HEK293 (cell line): ENCODE data around the gene PPARD.
"Not testable (repeated sequence)": the region's sequence is repeated elsewhere in the genome, so short reads cannot be mapped to it uniquely, and the experiment has no call there.

Experiments
- CTCF ChIA-PET: fragments of 350-600 bp; formaldehyde crosslinking; extraction: SDS; loops from one replicate; lab custom pipeline; 2021; ENCODE audit warnings: antibody characterized with exemption; lab: Yijun Ruan, JAX
- POLR2A ChIA-PET: fragments of 300-600 bp; formaldehyde crosslinking; extraction: SDS; loops from one replicate; lab custom pipeline; 2020; ENCODE audit warnings: antibody characterized with exemption, inconsistent platforms; lab: Yijun Ruan, JAX
- H3K27ac ChIP-seq: fragments of 200-500 bp; sonication (Bioruptor generic); 2 replicates; pipeline ENCODE4 v1.5.1; 2014; ENCODE audit warnings: low read depth, low read length, control low read depth, inconsistent platforms; ENCODE audit errors: extremely low read depth
- H3K36me3 ChIP-seq, 2 experiments: fragments of 200-500 bp in 1 of 2; sonication (Bioruptor generic) in 1 of 2; 1 replicate in 1 of 2; 2 replicates in 1 of 2; pipeline ENCODE4 v1.5.1; 2014 to 2017; ENCODE audit warnings: inconsistent platforms in 2 of 2, low read length in 2 of 2; ENCODE audit not compliant: control insufficient read depth in 2 of 2, insufficient read depth in 1 of 2
- H3K4me1 ChIP-seq: fragments of 200-500 bp; sonication (Bioruptor generic); 2 replicates; pipeline ENCODE4 v1.5.1; 2014; ENCODE audit warnings: mild to moderate bottlenecking, low read length, inconsistent platforms; ENCODE audit not compliant: control insufficient read depth, insufficient read depth
- H3K4me3 ChIP-seq: 2 replicates; pipeline ENCODE4 v1.5.1; 2011; ENCODE audit warnings: low read depth, mild to moderate bottlenecking, control low read depth, low read length, moderate library complexity
- H3K9me3 ChIP-seq: fragments of 200-500 bp; sonication (Bioruptor generic); 2 replicates; pipeline ENCODE4 v1.5.1; 2014; ENCODE audit warnings: low read depth, low read length, inconsistent platforms; ENCODE audit not compliant: control insufficient read depth, insufficient read depth
- ELK4 ChIP-seq: IDR thresholded peaks from 2 replicates; pipeline ENCODE4 v1.6.1; 2011; ENCODE audit warnings: mild to moderate bottlenecking, low read depth, low read length, borderline replicate concordance
- KLF16 ChIP-seq: fragments of 450-650 bp; formaldehyde crosslinking; IDR thresholded peaks from 2 replicates; pipeline ENCODE4 v1.5.1; 2017; ENCODE audit warnings: missing biosample characterization, missing genetic modification characterization
- OVOL3 ChIP-seq: fragments of 450-650 bp; formaldehyde crosslinking; IDR thresholded peaks from 2 replicates; pipeline ENCODE4 v1.5.1; 2016; ENCODE audit warnings: missing biosample characterization, missing genetic modification characterization
- TRIM28 ChIP-seq: IDR thresholded peaks from 2 replicates; pipeline ENCODE4 v1.6.1; 2011; ENCODE audit warnings: low read length, control low read depth, borderline replicate concordance
- WT1 ChIP-seq: fragments of 450-650 bp; formaldehyde crosslinking; IDR thresholded peaks from 2 replicates; pipeline ENCODE4 v1.5.1; 2016; ENCODE audit warnings: missing biosample characterization, missing genetic modification characterization
- ZBTB1 ChIP-seq: fragments of 450-650 bp; formaldehyde crosslinking; IDR thresholded peaks from 2 replicates; pipeline ENCODE4 v1.5.1; 2016; ENCODE audit warnings: missing biosample characterization, missing genetic modification characterization
- ZNF121 ChIP-seq: fragments of 450-650 bp; formaldehyde crosslinking; IDR thresholded peaks from 2 replicates; pipeline ENCODE4 v1.5.1; 2016; ENCODE audit warnings: missing biosample characterization, missing genetic modification characterization
- ZNF146 ChIP-seq: fragments of 450-650 bp; formaldehyde crosslinking; IDR thresholded peaks from 2 replicates; pipeline ENCODE4 v1.5.1; 2016; ENCODE audit warnings: missing biosample characterization, missing genetic modification characterization
- ZNF202 ChIP-seq: fragments of 450-650 bp; formaldehyde crosslinking; IDR thresholded peaks from 2 replicates; pipeline ENCODE4 v1.5.1; 2016; ENCODE audit warnings: missing biosample characterization, missing genetic modification characterization, borderline replicate concordance
- ZNF274 ChIP-seq, 2 experiments: fragments of 200-500 bp in 1 of 2; fragments of 450-650 bp in 1 of 2; sonication (Bioruptor generic) in 1 of 2; formaldehyde crosslinking in 1 of 2; IDR thresholded peaks; 2 replicates each; pipeline versions ENCODE4 v1.5.1 to v1.6.1; 2014 to 2016; ENCODE audit warnings: borderline replicate concordance in 1 of 2, inconsistent platforms in 1 of 2, low read length in 1 of 2, missing biosample characterization in 1 of 2, missing genetic modification characterization in 1 of 2
- ZNF366 ChIP-seq: fragments of 450-650 bp; formaldehyde crosslinking; conservative IDR thresholded peaks from 2 replicates; pipeline ENCODE4 v1.5.1; 2016; ENCODE audit warnings: missing biosample characterization, missing genetic modification characterization
- ZNF37A ChIP-seq: fragments of 450-650 bp; IDR thresholded peaks from 2 replicates; pipeline ENCODE4 v1.5.1; 2018; ENCODE audit warnings: missing biosample characterization, missing genetic modification characterization
- ZNF391 ChIP-seq: fragments of 450-650 bp; formaldehyde crosslinking; IDR thresholded peaks from 2 replicates; pipeline ENCODE4 v1.5.1; 2016; ENCODE audit warnings: low read depth, missing biosample characterization, missing genetic modification characterization, borderline replicate concordance
- ZNF518A ChIP-seq: fragments of 450-650 bp; formaldehyde crosslinking; conservative IDR thresholded peaks from 2 replicates; pipeline ENCODE4 v1.5.1; 2016; ENCODE audit warnings: low read depth, missing biosample characterization, missing genetic modification characterization
- ZNF521 ChIP-seq: fragments of 450-650 bp; formaldehyde crosslinking; IDR thresholded peaks from 2 replicates; pipeline ENCODE4 v1.5.1; 2017; ENCODE audit warnings: missing biosample characterization, mild to moderate bottlenecking, missing genetic modification characterization
- ZNF596 ChIP-seq: fragments of 450-650 bp; IDR thresholded peaks from 2 replicates; pipeline ENCODE4 v1.5.0; 2018; ENCODE audit warnings: missing biosample characterization, mild to moderate bottlenecking, missing genetic modification characterization, moderate library complexity
- ZSCAN30 ChIP-seq: fragments of 450-650 bp; IDR thresholded peaks from 2 replicates; pipeline ENCODE4 v1.5.1; 2018; ENCODE audit warnings: missing biosample characterization, mild to moderate bottlenecking, missing genetic modification characterization, moderate library complexity
- ZSCAN5A ChIP-seq: fragments of 450-650 bp; formaldehyde crosslinking; IDR thresholded peaks from 2 replicates; pipeline ENCODE4 v1.5.1; 2016; ENCODE audit warnings: missing biosample characterization, missing genetic modification characterization
- ZXDB ChIP-seq: fragments of 450-650 bp; formaldehyde crosslinking; IDR thresholded peaks from 2 replicates; pipeline ENCODE4 v1.5.1; 2016; ENCODE audit warnings: missing biosample characterization, missing genetic modification characterization
- TF ChIP-seq, protein P1 (sequence below): fragments of 450-650 bp; formaldehyde crosslinking; optimal IDR thresholded peaks from 2 replicates; pipeline ENCODE3; 2016; ENCODE audit warnings: missing biosample characterization, mild to moderate bottlenecking, missing genetic modification characterization

PPARD gene

GRCh38 chr6:35328108-35328723 is 14.1 kb upstream of the PPARD start:
- Histone ChIP-seq H3K27ac (no peak overlapping the region), H3K4me1 (no peaks in the 10 kb centered on the region), H3K36me3 (no peaks in the 10 kb centered on the region), H3K4me3 (no peak overlapping the region), H3K9me3 (no peaks in the 10 kb centered on the region)
- TF ChIP-seq ZNF391 (tag by site-specific recombination) (no peak), TRIM28 (peak; percentile 45; the same call in 1 of the 2 replicates), ELK4 (no peak), ZNF366 (tag by site-specific recombination) (peak; percentile 57), ZNF274 (IDR thresholded peaks at IDR 0.05; ENCODE audit: low read length) (no peak), ZNF274 (tag by site-specific recombination; IDR thresholded peaks at IDR 0.05; ENCODE audit: borderline replicate concordance) (no peak), ZSCAN30 (tag by site-specific recombination) (no peak), ZNF596 (tag by site-specific recombination) (0 out of 2 replicates have a peak, but pooled peaks have one; percentile 58), ZXDB (tag by site-specific recombination) (no peak), ZNF37A (tag by site-specific recombination) (no peak)
- CTCF ChIA-PET: interaction anchor here (0.7 to 3.3 kb wide), 22 partner anchors 9 to 424 kb away, joined by 3 to 28 read pairs (median 4); partner anchors contain the start of gene PPARD
- POLR2A ChIA-PET: interaction anchor here (0.6 to 1.6 kb wide), 6 partner anchors 10 to 207 kb away, joined by 3 to 8 read pairs (median 6); partner anchors contain the start of genes RPL10A and ZNF76

DNA sequence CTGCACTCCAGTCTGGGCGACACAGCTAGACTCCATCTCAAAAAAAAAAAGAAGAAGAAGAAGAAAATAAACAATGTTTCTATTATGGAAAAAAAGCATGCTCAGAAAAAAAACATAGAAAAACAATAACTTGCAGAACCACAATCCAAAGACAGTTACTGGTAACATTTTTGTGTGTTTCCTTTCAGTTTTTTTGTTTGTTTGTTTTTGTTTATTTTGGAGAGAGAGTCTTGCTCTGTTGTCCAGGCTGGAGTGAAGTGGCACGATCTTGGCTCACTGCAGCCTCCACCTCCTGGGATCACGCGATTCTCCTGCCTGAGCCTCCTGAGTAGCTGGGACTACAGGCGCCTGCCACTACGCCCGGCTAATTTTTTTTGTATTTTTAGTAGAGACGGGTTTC is 13.4 kb upstream of the PPARD start:
- not testable (repeated sequence) for H3K36me3 ChIP-seq
- TF ChIP-seq ZNF121 (tag by site-specific recombination): 0 out of 2 replicates have a peak, but pooled peaks have one; percentile 24
- TF ChIP-seq, all 188 proteins: peak for 1; not testable (repeated sequence) for 187
- CTCF ChIA-PET: interaction anchor here (0.6 to 3.3 kb wide), 11 partner anchors 9 to 601 kb away, joined by 3 to 28 read pairs (median 6); partner anchors contain the start of gene PPARD
- H3K27ac ChIP-seq, POLR2A ChIA-PET, H3K4me1 ChIP-seq, H3K9me3 ChIP-seq, H3K4me3 ChIP-seq: not testable (repeated sequence)

DNA sequence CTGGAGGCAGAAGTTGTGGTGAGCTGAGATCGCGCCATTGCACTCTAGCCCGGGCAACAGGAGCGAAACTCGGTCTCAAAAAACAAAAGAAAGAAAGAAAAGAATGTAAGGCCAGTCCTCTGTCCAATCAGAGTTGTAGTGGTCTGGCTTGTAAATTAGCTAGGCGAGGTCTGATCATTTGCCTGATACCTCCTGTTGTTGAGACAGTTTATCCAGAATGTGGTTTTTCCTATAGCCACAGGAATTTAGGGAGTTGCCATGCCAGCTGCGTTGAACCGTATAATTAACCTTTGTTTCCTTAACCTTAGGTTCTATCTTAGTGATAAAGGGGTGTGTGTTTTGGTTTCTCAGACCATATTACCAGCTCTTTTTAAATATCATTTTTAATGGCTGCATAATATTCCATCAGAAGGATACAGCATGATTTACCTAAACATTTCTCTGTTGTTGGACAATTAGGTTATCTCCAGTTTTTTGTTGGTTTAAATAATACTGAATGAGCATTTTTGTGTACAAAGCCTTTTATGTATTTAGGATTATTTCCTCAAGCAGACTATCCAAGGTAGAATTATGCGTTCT is 11.7 kb upstream of the PPARD start:
- no peak overlapping the region for H3K27ac ChIP-seq
- no peaks in the 10 kb centered on the region for H3K4me1 ChIP-seq
- H3K36me3 ChIP-seq: no peaks in the 10 kb centered on the region
- CTCF ChIA-PET: interaction anchor here (0.6 to 1.9 kb wide), 6 partner anchors 11 to 130 kb away, joined by 3 to 8 read pairs (median 6); no protein-coding TSS in a partner anchor
- no peaks in the 10 kb centered on the region for H3K9me3 ChIP-seq
- no peak overlapping the region for H3K4me3 ChIP-seq
- POLR2A ChIA-PET: interaction anchor here (0.6 kb wide), 2 partner anchors 52 to 57 kb away, joined by 3 read pairs; no protein-coding TSS in a partner anchor
- no peak for TF ChIP-seq ZBTB1
- TF ChIP-seq, protein P1, sequence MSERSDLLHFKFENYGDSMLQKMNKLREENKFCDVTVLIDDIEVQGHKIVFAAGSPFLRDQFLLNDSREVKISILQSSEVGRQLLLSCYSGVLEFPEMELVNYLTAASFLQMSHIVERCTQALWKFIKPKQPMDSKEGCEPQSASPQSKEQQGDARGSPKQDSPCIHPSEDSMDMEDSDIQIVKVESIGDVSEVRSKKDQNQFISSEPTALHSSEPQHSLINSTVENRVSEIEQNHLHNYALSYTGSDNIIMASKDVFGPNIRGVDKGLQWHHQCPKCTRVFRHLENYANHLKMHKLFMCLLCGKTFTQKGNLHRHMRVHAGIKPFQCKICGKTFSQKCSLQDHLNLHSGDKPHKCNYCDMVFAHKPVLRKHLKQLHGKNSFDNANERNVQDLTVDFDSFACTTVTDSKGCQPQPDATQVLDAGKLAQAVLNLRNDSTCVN (tag by site-specific recombination): no peak
- TF ChIP-seq WT1 (tag by site-specific recombination): peak; percentile 85
- no peak for TF ChIP-seq ZNF518A (tag by site-specific recombination)
- no peak for TF ChIP-seq ZSCAN5A (tag by site-specific recombination)
- TF ChIP-seq ZNF521 (tag by site-specific recombination): no peak
- TF ChIP-seq ZNF146 (tag by site-specific recombination): peak; percentile 87
- TF ChIP-seq OVOL3 (tag by site-specific recombination): no peak
- TF ChIP-seq KLF16 (tag by site-specific recombination): no peak
- no peak for TF ChIP-seq ZNF202 (tag by site-specific recombination)
- TF ChIP-seq, all 188 proteins: peak for 2
